Mesendoderm (in vitro differentiated cells): ENCODE results near the gene TCEA3.
A peak's percentile ranks its signal among the peaks of the same experiment; 100 is the strongest.

ENCODE experiments used
- DNase-seq: peaks from one replicate; pipeline ENCODE4 v3.0.0; 2013
- H2AK5ac ChIP-seq: 2 replicates; pipeline ENCODE4 v1.6.1; 2013; ENCODE audit warnings: low read length, inconsistent platforms
- H2BK120ac ChIP-seq: 2 replicates; pipeline ENCODE4 v1.6.1; 2013; ENCODE audit warnings: low read depth, mild to moderate bottlenecking, low read length, moderate library complexity, mixed read lengths
- H2BK15ac ChIP-seq: replicated peaks from 2 replicates; pipeline ENCODE4 v1.6.1; 2013; ENCODE audit warnings: low read depth, mild to moderate bottlenecking, moderate library complexity
- H2BK5ac ChIP-seq: 2 replicates; pipeline ENCODE4 v1.6.1; 2013; ENCODE audit warnings: low read length, inconsistent platforms
- H3K18ac ChIP-seq: 2 replicates; pipeline ENCODE4 v1.6.1; 2013; ENCODE audit warnings: mild to moderate bottlenecking, low read length, mixed read lengths
- H3K23ac ChIP-seq: one replicate; pipeline ENCODE4 v1.6.1; 2013; ENCODE audit warnings: low read length
- H3K27ac ChIP-seq: 2 replicates; pipeline ENCODE4 v1.5.1; 2013; ENCODE audit warnings: low read depth, mild to moderate bottlenecking, inconsistent platforms, low read length, moderate library complexity
- H3K27me3 ChIP-seq: 2 replicates; pipeline ENCODE4 v1.6.1; 2013; ENCODE audit warnings: low read length, control low read depth, mild to moderate bottlenecking, inconsistent platforms; ENCODE audit not compliant: insufficient read depth, poor library complexity
- H3K36me3 ChIP-seq: 2 replicates; pipeline ENCODE4 v1.6.1; 2013; ENCODE audit warnings: low read length, inconsistent platforms; ENCODE audit not compliant: control insufficient read depth, insufficient read depth
- H3K4ac ChIP-seq: one replicate; pipeline ENCODE4 v1.6.1; 2013; ENCODE audit warnings: low read depth, mild to moderate bottlenecking, low read length, moderate library complexity
- H3K4me1 ChIP-seq: 2 replicates; pipeline ENCODE4 v1.6.1; 2013; ENCODE audit warnings: low read depth, low read length, inconsistent platforms; ENCODE audit not compliant: control insufficient read depth
- H3K4me2 ChIP-seq: 2 replicates; pipeline ENCODE4 v1.6.1; 2013; ENCODE audit warnings: low read length
- H3K4me3 ChIP-seq: 2 replicates; pipeline ENCODE4 v1.5.1; 2013; ENCODE audit warnings: mild to moderate bottlenecking, low read length
- H3K56ac ChIP-seq: one replicate; pipeline ENCODE4 v1.6.1; 2013; ENCODE audit warnings: low read length
- H3K79me1 ChIP-seq: 2 replicates; pipeline ENCODE4 v1.6.1; 2013; ENCODE audit warnings: low read length, inconsistent platforms
- H3K79me2 ChIP-seq: 2 replicates; pipeline ENCODE4 v1.6.1; 2013; ENCODE audit warnings: mild to moderate bottlenecking, low read length; ENCODE audit not compliant: control insufficient read depth, insufficient read depth
- H3K9ac ChIP-seq: 2 replicates; pipeline ENCODE4 v1.6.1; 2013; ENCODE audit warnings: low read length, inconsistent platforms
- H4K5ac ChIP-seq: one replicate; pipeline ENCODE4 v1.6.1; 2013; ENCODE audit warnings: low read length
- H4K8ac ChIP-seq: one replicate; pipeline ENCODE4 v1.6.1; 2013; ENCODE audit warnings: low read depth, mild to moderate bottlenecking, control low read depth, low read length, moderate library complexity
- WGBS: extraction: QIAGEN DNeasy Blood & Tissue Kit; methylation state at CpG from one replicate; pipeline ENCODE4 v1.1.7; 2013; ENCODE audit warnings: low lambda C conversion rate, missing lambda C conversion rate; ENCODE audit not compliant: insufficient coverage; ENCODE audit errors: extremely low coverage; 5-methylcytosine and 5-hydroxymethylcytosine counted together

Gene TCEA3

GRCh38 chr1:23436520-23437354, 12.2 kb upstream of the TCEA3 start:
- no peaks in the 10 kb centered on the region for H3K79me2 ChIP-seq
- H4K8ac ChIP-seq = no peak overlapping the region
- peak; percentile 91 for DNase-seq
- H3K9ac ChIP-seq = peak overlapping the region; percentile 15
- no peak overlapping the region for H3K4ac ChIP-seq
- no peak overlapping the region for H2BK15ac ChIP-seq
- H3K4me3 ChIP-seq = no peak overlapping the region
- H3K56ac ChIP-seq = no peak overlapping the region
- H3K4me2 ChIP-seq = no peak overlapping the region
- no peak overlapping the region for H3K18ac ChIP-seq
- no peak overlapping the region for H3K27ac ChIP-seq
- H3K4me1 ChIP-seq = no peaks in the 10 kb centered on the region
- H3K27me3 ChIP-seq = no peaks in the 10 kb centered on the region
- H2BK120ac ChIP-seq = no peak overlapping the region
- H3K23ac ChIP-seq = no peak overlapping the region
- H2BK5ac ChIP-seq = no peak overlapping the region
- WGBS = no CpG with 5 or more reads among the region's 49 CpGs
- no peaks in the 10 kb centered on the region for H3K79me1 ChIP-seq
- peaks cover 11% of the 10 kb centered on the region for H3K36me3 ChIP-seq
- H2AK5ac ChIP-seq = no peak overlapping the region
- no peak overlapping the region for H4K5ac ChIP-seq

GRCh38 chr1:23434260-23434775, 9.8 kb upstream of the TCEA3 start:
- no CpG with 5 or more reads among the region's 7 CpGs for WGBS
- H3K4me1 ChIP-seq = no peaks in the 10 kb centered on the region
- H3K4me3 ChIP-seq = no peak overlapping the region
- no peak overlapping the region for H3K56ac ChIP-seq
- H3K27me3 ChIP-seq = no peaks in the 10 kb centered on the region
- H3K79me1 ChIP-seq = no peaks in the 10 kb centered on the region
- no peak overlapping the region for H3K23ac ChIP-seq
- H3K18ac ChIP-seq = no peak overlapping the region
- peaks cover 15% of the 10 kb centered on the region for H3K36me3 ChIP-seq
- H2BK5ac ChIP-seq = no peak overlapping the region
- H2BK120ac ChIP-seq = no peak overlapping the region
- no peak for DNase-seq
- no peak overlapping the region for H3K9ac ChIP-seq
- H3K4me2 ChIP-seq = no peak overlapping the region
- H3K4ac ChIP-seq = no peak overlapping the region
- no peak overlapping the region for H4K8ac ChIP-seq
- no peak overlapping the region for H2BK15ac ChIP-seq
- H3K79me2 ChIP-seq = no peaks in the 10 kb centered on the region
- no peak overlapping the region for H3K27ac ChIP-seq
- no peak overlapping the region for H4K5ac ChIP-seq
- H2AK5ac ChIP-seq = no peak overlapping the region

- no peak overlapping the region for H3K4ac ChIP-seq
- H3K79me1 ChIP-seq = no peaks in the 10 kb centered on the region
- H3K79me2 ChIP-seq = no peaks in the 10 kb centered on the region
- no peak overlapping the region for H3K23ac ChIP-seq
- no peak overlapping the region for H4K8ac ChIP-seq
- H4K5ac ChIP-seq = no peak overlapping the region
- H2AK5ac ChIP-seq = no peak overlapping the region
- no peaks in the 10 kb centered on the region for H3K27me3 ChIP-seq
- H3K27ac ChIP-seq = no peak overlapping the region
- H3K4me3 ChIP-seq = no peak overlapping the region
- peaks cover 15% of the 10 kb centered on the region for H3K36me3 ChIP-seq
- H2BK120ac ChIP-seq = no peak overlapping the region
- WGBS = no CpG with 5 or more reads among the region's 10 CpGs
- H3K4me1 ChIP-seq = no peaks in the 10 kb centered on the region
- H2BK15ac ChIP-seq = no peak overlapping the region
- no peak overlapping the region for H2BK5ac ChIP-seq
- no peak overlapping the region for H3K56ac ChIP-seq
- H3K18ac ChIP-seq = no peak overlapping the region
- DNase-seq = no peak
- H3K9ac ChIP-seq = no peak overlapping the region
- H3K4me2 ChIP-seq = no peak overlapping the region
Observed at GRCh38 chr1:23433122-23433521, 8.6 kb upstream of the TCEA3 start.

DNA sequence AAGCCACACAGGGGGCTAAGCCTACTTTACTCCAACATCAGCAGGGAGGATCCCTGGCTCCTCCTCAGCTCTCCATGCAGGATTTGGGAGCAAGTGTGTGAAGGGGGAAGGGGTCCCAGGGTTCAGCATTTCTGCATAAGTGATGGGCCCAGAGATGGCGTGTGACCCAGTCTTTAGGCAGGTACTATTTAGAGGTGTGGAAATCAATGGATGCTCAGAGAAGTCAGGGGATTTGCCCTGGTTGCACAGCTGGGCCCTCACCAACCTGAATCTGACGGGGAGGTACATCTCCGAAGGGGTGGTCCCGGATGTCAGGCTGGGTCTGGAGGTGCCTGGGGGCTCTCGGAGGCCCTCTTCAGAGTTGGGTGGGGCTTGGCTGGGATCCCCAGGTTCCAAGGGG, 6.9 kb upstream of the TCEA3 start:
- no peaks in the 10 kb centered on the region for H3K79me2 ChIP-seq
- peaks cover 14% of the 10 kb centered on the region for H3K36me3 ChIP-seq
- H3K4me3 ChIP-seq = no peak overlapping the region
- H3K56ac ChIP-seq = no peak overlapping the region
- H2BK120ac ChIP-seq = no peak overlapping the region
- no peaks in the 10 kb centered on the region for H3K27me3 ChIP-seq
- H3K18ac ChIP-seq = no peak overlapping the region
- DNase-seq = no peak
- no peak overlapping the region for H3K4ac ChIP-seq
- no peaks in the 10 kb centered on the region for H3K4me1 ChIP-seq
- H2BK15ac ChIP-seq = no peak overlapping the region
- H3K23ac ChIP-seq = no peak overlapping the region
- no peak overlapping the region for H3K27ac ChIP-seq
- H2BK5ac ChIP-seq = no peak overlapping the region
- H3K9ac ChIP-seq = no peak overlapping the region
- H3K79me1 ChIP-seq = no peaks in the 10 kb centered on the region
- WGBS = no CpG with 5 or more reads among the region's 5 CpGs
- no peak overlapping the region for H3K4me2 ChIP-seq
- H4K5ac ChIP-seq = no peak overlapping the region
- no peak overlapping the region for H2AK5ac ChIP-seq
- H4K8ac ChIP-seq = no peak overlapping the region

DNA sequence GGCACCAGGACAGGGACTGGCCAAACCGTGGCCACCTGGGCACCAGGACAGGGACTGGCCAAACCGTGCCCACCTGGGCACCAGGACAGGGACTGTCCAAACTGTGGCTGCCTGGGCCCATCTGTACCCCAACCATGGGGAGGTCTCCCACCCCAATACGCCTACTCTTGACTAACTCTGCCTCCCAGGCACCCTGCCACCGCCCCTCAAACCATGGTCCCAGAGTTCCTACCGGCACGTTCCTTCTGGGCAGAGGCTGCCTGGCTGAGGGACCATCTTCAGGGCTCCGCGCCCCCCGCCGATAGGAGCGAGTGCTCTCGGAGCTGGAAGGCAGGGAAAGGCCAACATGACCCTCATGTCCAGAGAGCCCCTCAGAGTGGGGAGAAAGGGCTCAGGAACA, 6.3 kb upstream of the TCEA3 start:
- peaks cover 13% of the 10 kb centered on the region for H3K36me3 ChIP-seq
- H3K9ac ChIP-seq = no peak overlapping the region
- H4K8ac ChIP-seq = no peak overlapping the region
- no peaks in the 10 kb centered on the region for H3K4me1 ChIP-seq
- H3K4me3 ChIP-seq = no peak overlapping the region
- no peak overlapping the region for H3K23ac ChIP-seq
- WGBS = no CpG with 5 or more reads among the region's 12 CpGs
- H3K27ac ChIP-seq = no peak overlapping the region
- no peak overlapping the region for H2AK5ac ChIP-seq
- no peaks in the 10 kb centered on the region for H3K79me1 ChIP-seq
- H3K27me3 ChIP-seq = no peaks in the 10 kb centered on the region
- DNase-seq = no peak
- H2BK5ac ChIP-seq = no peak overlapping the region
- H2BK120ac ChIP-seq = no peak overlapping the region
- no peak overlapping the region for H3K4me2 ChIP-seq
- no peak overlapping the region for H4K5ac ChIP-seq
- H3K79me2 ChIP-seq = no peaks in the 10 kb centered on the region
- no peak overlapping the region for H3K56ac ChIP-seq
- H3K18ac ChIP-seq = no peak overlapping the region
- H3K4ac ChIP-seq = no peak overlapping the region
- no peak overlapping the region for H2BK15ac ChIP-seq
